BE2C (cell line): ENCODE results near the gene RAB25.

Source experiments
- DNase-seq: peaks from one replicate; pipeline ENCODE4 v3.0.0-alpha.2; 2020
- H3K27me3 ChIP-seq: fragments of 250-450 bp; sonication (Bioruptor Pico); 2 replicates; pipeline ENCODE4 v1.5.1; 2020; ENCODE audit warnings: mild to moderate bottlenecking
- H3K36me3 ChIP-seq: fragments of 250-450 bp; sonication (Bioruptor Pico); 2 replicates; pipeline ENCODE4 v1.5.1; 2020; ENCODE audit warnings: mild to moderate bottlenecking
- H3K4me1 ChIP-seq: fragments of 250-450 bp; sonication (Bioruptor Pico); 2 replicates; pipeline ENCODE4 v1.5.1; 2020
- H3K4me3 ChIP-seq: 2 replicates; pipeline ENCODE4 v1.5.1; 2011; ENCODE audit warnings: low read depth, low read length
- H3K9me3 ChIP-seq: fragments of 250-450 bp; sonication (Bioruptor Pico); 2 replicates; pipeline ENCODE4 v1.5.1; 2020
- CTCF ChIP-seq: IDR thresholded peaks from 2 replicates; pipeline ENCODE4 v1.5.1; 2012; ENCODE audit warnings: mild to moderate bottlenecking, low read depth, low read length

The RAB25 gene

GRCh38 chr1:156104065-156104810 lies 43.3 kb downstream of the RAB25 start:
- TF ChIP-seq CTCF, result no peak
- no peaks in the 10 kb centered on the region for H3K36me3 ChIP-seq
- H3K9me3 ChIP-seq, result no peaks in the 10 kb centered on the region
- H3K4me3 ChIP-seq, result no peak overlapping the region
- peaks cover 51% of the 10 kb centered on the region for H3K4me1 ChIP-seq
- peak; percentile 76 for DNase-seq
- H3K27me3 ChIP-seq, result no peaks in the 10 kb centered on the region

GRCh38 chr1:156104861-156105832 lies 44.2 kb downstream of the RAB25 start:
- Histone ChIP-seq H3K4me1 (peaks cover 51% of the 10 kb centered on the region), H3K27me3 (no peaks in the 10 kb centered on the region), H3K9me3 (no peaks in the 10 kb centered on the region), H3K4me3 (no peak overlapping the region), H3K36me3 (no peaks in the 10 kb centered on the region)
- no peak for DNase-seq
- no peak for TF ChIP-seq CTCF

GRCh38 chr1:156106624-156107488 lies 45.9 kb downstream of the RAB25 start:
- peak; percentile 46 for DNase-seq
- peak overlapping the region; percentile 27 for H3K4me3 ChIP-seq
- peaks cover 47% of the 10 kb centered on the region for H3K4me1 ChIP-seq
- H3K27me3 ChIP-seq, result no peaks in the 10 kb centered on the region
- H3K36me3 ChIP-seq, result no peaks in the 10 kb centered on the region
- H3K9me3 ChIP-seq, result no peaks in the 10 kb centered on the region
- TF ChIP-seq CTCF, result no peak

GRCh38 chr1:156108057-156108456 lies 47.1 kb downstream of the RAB25 start:
- Histone ChIP-seq H3K4me3 (no peak overlapping the region), H3K4me1 (peaks cover 56% of the 10 kb centered on the region), H3K27me3 (no peaks in the 10 kb centered on the region), H3K9me3 (no peaks in the 10 kb centered on the region), H3K36me3 (no peaks in the 10 kb centered on the region)
- DNase-seq, result no peak
- TF ChIP-seq CTCF, result no peak

GRCh38 chr1:156108664-156109241 lies 47.8 kb downstream of the RAB25 start:
- DNase-seq, result no peak
- H3K4me3 ChIP-seq, result no peak overlapping the region
- H3K4me1 ChIP-seq, result peaks cover 56% of the 10 kb centered on the region
- no peak for TF ChIP-seq CTCF
- no peaks in the 10 kb centered on the region for H3K27me3 ChIP-seq
- H3K36me3 ChIP-seq, result no peaks in the 10 kb centered on the region
- no peaks in the 10 kb centered on the region for H3K9me3 ChIP-seq
